Transverse colon (tissue), 4 donors: ENCODE data around the gene PMEPA1. TPM values are rescaled to one million over a fixed set of nuclear protein-coding genes. Genes with fewer than 3 reads are reported as not detected.

Source experiments
- DNase-seq: peaks from one replicate; pipeline ENCODE4 v3.0.0-alpha.2; 2019
- H3K27ac ChIP-seq, 4 donors: fragments of 200-600 bp; sonication (generic); 2 replicates each; pipeline ENCODE4 v1.5.1; 2016 to 2018; ENCODE audit warnings: inconsistent platforms in 4 of 4
- H3K27me3 ChIP-seq: fragments of 200-600 bp; sonication (generic); 2 replicates; pipeline ENCODE4 v1.5.1; 2017; ENCODE audit warnings: inconsistent platforms
- H3K36me3 ChIP-seq, 4 donors: fragments of 200-600 bp; sonication (generic); 2 replicates each; pipeline ENCODE4 v1.5.1; 2017 to 2019; ENCODE audit warnings: inconsistent platforms in 4 of 4
- H3K4me1 ChIP-seq, 4 donors: fragments of 200-600 bp; sonication (generic); 2 replicates each; pipeline ENCODE4 v1.5.1; 2017 to 2020; ENCODE audit warnings: inconsistent platforms in 4 of 4
- H3K4me3 ChIP-seq, 4 donors: fragments of 200-600 bp; sonication (generic); 1 replicate in 1 of 4; 2 replicates in 3 of 4; pipeline versions ENCODE4 v1.5.1 to v1.6.1; 2017 to 2019; ENCODE audit warnings: inconsistent platforms in 4 of 4
- H3K9me3 ChIP-seq, 2 donors: fragments of 200-600 bp; sonication (generic); 2 replicates each; pipeline ENCODE4 v1.5.1; 2017 to 2019; ENCODE audit warnings: inconsistent platforms in 2 of 2
- EP300 ChIP-seq: sonication (generic); formaldehyde crosslinking; IDR thresholded peaks from one replicate; pipeline ENCODE4 v1.6.1; 2017; ENCODE audit warnings: antibody characterized with exemption, low read depth
- POLR2A ChIP-seq: fragments of 450-650 bp; IDR thresholded peaks from one replicate; pipeline ENCODE4 v1.6.1; 2016; ENCODE audit warnings: antibody characterized with exemption, mild to moderate bottlenecking, moderate library complexity
- POLR2AphosphoS5 ChIP-seq, 3 donors: sonication (generic); formaldehyde crosslinking; IDR thresholded peaks; one replicate each; pipeline ENCODE4 v1.6.1; 2016; ENCODE audit warnings: antibody characterized with exemption in 3 of 3
- WGBS, 2 donors: methylation state at CpG; one replicate each; pipeline ENCODE4 v1.1.5; 2018; ENCODE audit warnings: low coverage in 1 of 2; 5-methylcytosine and 5-hydroxymethylcytosine counted together
- in situ Hi-C, 4 donors: fragments of 200-750 bp; cut with MboI; loops; one replicate each; pipeline versions ENCODE4 v1.15.0 to v1.15.1; 2017; ENCODE audit warnings: low sequenced_read_pairs in 3 of 4, low pct_ligation_motif_present in 1 of 4, low pct_unique_long_range_greater_than_20kb in 1 of 4
- intact Hi-C: fragments of 100-400 bp; cut with DNase I; formaldehyde crosslinking; loops from one replicate; pipeline ENCODE4 v1.15.1; 2023; ENCODE audit warnings: low total_unique reads
- total RNA-seq, 4 donors: library from RNA; depleted of rRNA; stranded (reverse); fragments of >200 nt; gene quantifications; one replicate each; pipeline ENCODE4 v1.1.0, GENCODE V29; 2016
- TF ChIP-seq, protein P1 (sequence below), 5 experiments: fragments of 200-600 bp in 3 of 5; fragments of 450-650 bp in 2 of 5; sonication (generic) in 3 of 5; IDR thresholded peaks; 1 replicate in 2 of 5; 2 replicates in 3 of 5; pipeline ENCODE4 v1.5.1; 2016 to 2017; ENCODE audit warnings: antibody characterized with exemption in 5 of 5, inconsistent platforms in 3 of 5, mild to moderate bottlenecking in 2 of 5, moderate library complexity in 1 of 5

PMEPA1 gene
- total RNA-seq, 4 donors from 2014 or later, result 6.4 to 10.8 (median 8.4) TPM

DNA sequence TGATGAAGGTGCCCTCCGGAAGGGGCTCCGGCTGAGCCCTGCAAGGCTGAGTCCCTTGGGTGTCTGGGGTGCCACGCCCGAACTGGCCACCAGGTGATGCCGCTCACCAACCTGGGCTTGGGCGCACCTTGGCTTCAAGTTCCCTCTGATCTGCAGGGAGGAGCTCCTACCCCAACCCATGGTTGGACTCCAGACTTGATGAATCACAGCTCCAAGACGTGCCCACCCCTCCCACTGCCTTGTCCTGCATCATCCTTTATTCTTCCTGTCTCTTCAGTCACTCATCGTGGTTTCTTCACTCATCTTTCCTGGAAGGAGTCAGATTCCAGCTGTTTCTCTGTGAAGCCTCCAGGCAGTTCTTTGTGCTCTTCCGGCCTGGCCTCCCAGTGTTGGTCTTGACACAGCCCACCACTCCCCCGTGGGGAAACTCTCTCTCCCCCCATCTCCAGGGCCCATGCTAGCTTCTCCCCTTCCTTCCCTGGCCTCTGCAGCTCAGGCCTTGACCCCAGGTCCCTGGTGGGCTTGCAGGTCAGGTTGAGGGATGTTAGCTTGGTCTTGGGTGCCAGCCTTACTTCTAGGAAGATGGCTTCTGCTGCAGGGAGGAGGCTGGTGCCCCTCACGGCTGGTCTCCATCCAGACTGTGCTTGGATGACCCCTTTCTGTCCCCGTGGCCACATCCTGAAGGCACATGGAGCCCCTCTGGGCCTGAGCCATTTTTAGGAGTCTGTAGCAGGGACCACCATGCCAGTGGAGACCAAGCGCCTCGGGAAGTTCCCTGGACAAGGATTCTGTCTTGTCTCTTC lies 87.0 kb downstream of the PMEPA1 start:
- intact Hi-C loops (no loop called here), in situ Hi-C loops (loop anchor here in 1 of 4 donors (25.0 kb wide), 1 partner anchor 235 kb away; the partner anchor contains the start of gene RBM38)
- Histone ChIP-seq H3K27me3 (no peaks in the 10 kb centered on the region), H3K27ac (no peak overlapping the region), H3K36me3 (no peaks in the 10 kb centered on the region), H3K9me3 (no peaks in the 10 kb centered on the region), H3K4me3 (no peak overlapping the region), H3K4me1 (peaks cover 6 to 38% (median 15%) of the 10 kb centered on the region in 4 donors)
- 34 to 52% methylated on average over 7 to 14 of the region's 14 CpGs for WGBS, 2 donors
- TF ChIP-seq POLR2A (no peak), POLR2AphosphoS5 (IDR thresholded peaks at IDR 0.05) (no peak), EP300 (no peak)
- TF ChIP-seq, protein P1, sequence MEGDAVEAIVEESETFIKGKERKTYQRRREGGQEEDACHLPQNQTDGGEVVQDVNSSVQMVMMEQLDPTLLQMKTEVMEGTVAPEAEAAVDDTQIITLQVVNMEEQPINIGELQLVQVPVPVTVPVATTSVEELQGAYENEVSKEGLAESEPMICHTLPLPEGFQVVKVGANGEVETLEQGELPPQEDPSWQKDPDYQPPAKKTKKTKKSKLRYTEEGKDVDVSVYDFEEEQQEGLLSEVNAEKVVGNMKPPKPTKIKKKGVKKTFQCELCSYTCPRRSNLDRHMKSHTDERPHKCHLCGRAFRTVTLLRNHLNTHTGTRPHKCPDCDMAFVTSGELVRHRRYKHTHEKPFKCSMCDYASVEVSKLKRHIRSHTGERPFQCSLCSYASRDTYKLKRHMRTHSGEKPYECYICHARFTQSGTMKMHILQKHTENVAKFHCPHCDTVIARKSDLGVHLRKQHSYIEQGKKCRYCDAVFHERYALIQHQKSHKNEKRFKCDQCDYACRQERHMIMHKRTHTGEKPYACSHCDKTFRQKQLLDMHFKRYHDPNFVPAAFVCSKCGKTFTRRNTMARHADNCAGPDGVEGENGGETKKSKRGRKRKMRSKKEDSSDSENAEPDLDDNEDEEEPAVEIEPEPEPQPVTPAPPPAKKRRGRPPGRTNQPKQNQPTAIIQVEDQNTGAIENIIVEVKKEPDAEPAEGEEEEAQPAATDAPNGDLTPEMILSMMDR (IDR thresholded peaks at IDR 0.05), result peak; percentile 73 to 85 (median 79)
- DNase-seq, result peak; percentile 79

GRCh38 chr20:57622201-57622570 lies 87.6 kb downstream of the PMEPA1 start:
- no peaks in the 10 kb centered on the region for H3K9me3 ChIP-seq
- H3K27ac ChIP-seq, result no peak overlapping the region
- DNase-seq, result no peak
- no peaks in the 10 kb centered on the region for H3K27me3 ChIP-seq
- no peak overlapping the region for H3K4me3 ChIP-seq
- intact Hi-C loops, result no loop called here
- H3K4me1 ChIP-seq, result peaks cover 4 to 38% (median 12%) of the 10 kb centered on the region in 4 donors
- TF ChIP-seq, protein P1 (IDR thresholded peaks at IDR 0.05), result no peak
- TF ChIP-seq POLR2A, result no peak
- TF ChIP-seq POLR2AphosphoS5 (IDR thresholded peaks at IDR 0.05), result no peak
- no peak for TF ChIP-seq EP300
- 72% methylated on average over 7 of the region's 7 CpGs; no CpG with 5 or more reads in 1 of the 2 donors for WGBS, 2 donors
- no peaks in the 10 kb centered on the region for H3K36me3 ChIP-seq
- in situ Hi-C loops, result loop anchor here in 1 of 4 donors (25.0 kb wide), 1 partner anchor 235 kb away; the partner anchor contains the start of gene RBM38

DNA sequence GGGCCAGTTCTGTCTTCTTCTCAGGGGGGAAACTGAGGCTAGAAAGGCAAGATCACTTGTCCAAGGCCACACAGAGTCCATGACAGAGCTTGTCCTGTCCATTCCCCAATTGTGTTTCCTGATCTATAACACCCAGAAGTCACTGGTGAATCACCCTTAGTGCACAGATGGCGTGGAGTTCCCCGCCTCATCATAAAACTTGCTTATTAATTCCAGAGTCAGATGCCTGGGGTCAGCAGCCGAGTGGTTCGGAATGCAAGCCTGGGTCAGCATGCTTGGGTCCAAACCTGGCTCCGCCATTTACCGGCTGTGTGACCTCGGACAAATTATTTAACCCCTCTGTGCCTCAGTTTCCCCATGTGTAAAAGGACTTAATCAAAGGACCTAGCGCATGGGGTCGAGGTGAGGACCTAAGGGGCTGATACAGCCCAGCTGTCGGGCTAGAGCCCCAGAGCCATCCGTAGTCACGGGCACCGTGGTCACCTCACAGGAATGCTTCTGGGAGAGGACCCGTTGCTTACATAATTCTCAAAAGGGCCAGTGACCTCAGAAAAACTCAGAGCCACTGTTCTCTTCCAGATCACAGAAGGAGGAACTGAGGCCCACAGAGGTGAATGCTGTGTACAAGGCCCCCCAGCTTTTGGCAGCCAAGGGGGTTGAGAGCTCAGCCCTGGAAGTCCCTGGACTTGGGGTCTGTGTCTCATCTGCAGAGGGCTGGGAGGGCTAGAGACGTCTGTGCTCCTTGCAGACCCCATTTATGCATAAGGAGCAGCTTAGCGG lies 88.2 kb downstream of the PMEPA1 start:
- intact Hi-C loops (no loop called here), in situ Hi-C loops (loop anchor here in 1 of 4 donors (25.0 kb wide), 1 partner anchor 234 kb away; the partner anchor contains the start of gene RBM38)
- H3K9me3 ChIP-seq, result no peaks in the 10 kb centered on the region
- TF ChIP-seq POLR2AphosphoS5 (IDR thresholded peaks at IDR 0.05) (no peak), POLR2A (no peak), EP300 (no peak)
- TF ChIP-seq, protein P1 (IDR thresholded peaks at IDR 0.05), result no peak
- 82 to 84% methylated on average over 6 to 16 of the region's 16 CpGs for WGBS, 2 donors
- H3K27ac ChIP-seq, result peak overlapping the region; percentile 60 to 80 (median 70)
- H3K36me3 ChIP-seq, result no peaks in the 10 kb centered on the region
- DNase-seq, result no peak
- no peak overlapping the region for H3K4me3 ChIP-seq
- H3K4me1 ChIP-seq, result peaks cover 4 to 36% (median 12%) of the 10 kb centered on the region in 4 donors
- H3K27me3 ChIP-seq, result no peaks in the 10 kb centered on the region

GRCh38 chr20:57620999-57621398 lies 88.8 kb downstream of the PMEPA1 start:
- Histone ChIP-seq H3K4me1 (peaks cover 4 to 36% (median 12%) of the 10 kb centered on the region in 4 donors), H3K36me3 (no peaks in the 10 kb centered on the region), H3K4me3 (no peak overlapping the region), H3K9me3 (no peaks in the 10 kb centered on the region), H3K27me3 (no peaks in the 10 kb centered on the region), H3K27ac (peak overlapping the region; percentile 60 to 80 (median 70))
- intact Hi-C loops, result no loop called here
- 71% methylated on average over 11 of the region's 11 CpGs; no CpG with 5 or more reads in 1 of the 2 donors for WGBS, 2 donors
- TF ChIP-seq POLR2A (no peak), POLR2AphosphoS5 (IDR thresholded peaks at IDR 0.05) (no peak), EP300 (no peak)
- TF ChIP-seq, protein P1 (IDR thresholded peaks at IDR 0.05), result no peak
- DNase-seq, result peak; percentile 58
- in situ Hi-C loops, result loop anchor here in 1 of 4 donors (25.0 kb wide), 1 partner anchor 234 kb away; the partner anchor contains the start of gene RBM38
